CD4-positive, alpha-beta T cell (primary cell): Measurements from ENCODE around the gene SMAD3. TPM values are rescaled to one million over a fixed set of nuclear protein-coding genes. Genes with fewer than 3 reads are reported as not detected.
A peak's percentile ranks its signal among the peaks of the same experiment; 100 is the strongest.

Experiments
- ATAC-seq: fragments of 200-7000 bp; cut with Tn5 transposase; one replicate; pipeline ENCODE4 v1.10.0; 2022; ENCODE audit warnings: mild to moderate bottlenecking; ENCODE audit not compliant: poor library complexity
- CTCF ChIA-PET: fragments of 350-600 bp; sonication (Branson Sonifier 250); formaldehyde crosslinking; loops from one replicate; lab custom pipeline; 2021; ENCODE audit warnings: antibody characterized with exemption, inconsistent platforms; lab: Charles Lee
- POLR2A ChIA-PET: fragments of 350-600 bp; sonication (Branson Sonifier 250); formaldehyde crosslinking; loops from one replicate; lab custom pipeline; 2021; ENCODE audit warnings: antibody characterized with exemption, inconsistent platforms; lab: Charles Lee
- DNase-seq, 14 experiments: peaks; one replicate each; pipeline ENCODE4 v3.0.0-alpha.2; 2013 to 2020; ENCODE audit warnings: mixed read lengths in 2 of 14
- H3K27ac ChIP-seq, 2 donors: one replicate each; pipeline versions ENCODE4 v1.5.1 to v1.7.0; 2013; ENCODE audit warnings: low read length in 2 of 2, low read depth in 1 of 2, mild to moderate bottlenecking in 1 of 2
- H3K27me3 ChIP-seq, 2 experiments: 1 replicate in 1 of 2; 2 replicates in 1 of 2; pipeline versions ENCODE4 v1.6.1 to v1.7.0; 2013; ENCODE audit warnings: low read length in 2 of 2, control low read depth in 1 of 2, mild to moderate bottlenecking in 1 of 2, moderate library complexity in 1 of 2; ENCODE audit not compliant: insufficient read depth in 2 of 2, control insufficient read depth in 1 of 2
- H3K36me3 ChIP-seq: one replicate; pipeline ENCODE4 v1.6.1; 2013; ENCODE audit warnings: low read length, control low read depth; ENCODE audit not compliant: insufficient read depth
- H3K4me1 ChIP-seq: one replicate; pipeline ENCODE4 v1.6.1; 2013; ENCODE audit warnings: low read length, control low read depth; ENCODE audit not compliant: insufficient read depth
- H3K4me3 ChIP-seq: one replicate; pipeline ENCODE4 v1.5.1; 2013; ENCODE audit warnings: mild to moderate bottlenecking, low read length, moderate library complexity
- H3K9me3 ChIP-seq, 2 experiments: 1 replicate in 1 of 2; 2 replicates in 1 of 2; pipeline versions ENCODE4 v1.6.1 to v1.7.0; 2013; ENCODE audit warnings: low read length in 2 of 2, mild to moderate bottlenecking in 2 of 2, control low read depth in 1 of 2, moderate library complexity in 1 of 2; ENCODE audit not compliant: control insufficient read depth in 1 of 2, insufficient read depth in 1 of 2
- H3K27ac Mint-ChIP-seq: one replicate; pipeline ENCODE4 v1.8.0; 2020; ENCODE audit warnings: mixed read lengths
- H3K27me3 Mint-ChIP-seq: one replicate; pipeline ENCODE4 v1.8.0; 2021; ENCODE audit warnings: mixed read lengths
- H3K36me3 Mint-ChIP-seq: one replicate; pipeline ENCODE4 v1.8.0; 2021; ENCODE audit warnings: low read depth, mixed read lengths
- H3K4me1 Mint-ChIP-seq: one replicate; pipeline ENCODE4 v1.8.0; 2021; ENCODE audit warnings: low read depth, mixed read lengths
- H3K4me3 Mint-ChIP-seq: one replicate; pipeline ENCODE4 v1.8.0; 2020; ENCODE audit warnings: mild to moderate bottlenecking, mixed read lengths
- H3K9me3 Mint-ChIP-seq: one replicate; pipeline ENCODE4 v1.8.0; 2020; ENCODE audit warnings: mixed read lengths
- intact Hi-C, 2 experiments: fragments of 100-400 bp; cut with DNase I in 1 of 2; cut with micrococcal nuclease in 1 of 2; formaldehyde crosslinking; loops; one replicate each; pipeline versions ENCODE4 v1.15.1 to v1.9.0; 2023 to 2025; cut with DNase I, micrococcal nuclease
- total RNA-seq, 174 experiments: library from RNA in 2 of 174; stranded (reverse) in 2 of 174; gene quantifications; one replicate each; pipeline ENCODE4 v1.2.3 and lab custom pipeline; 2021 to 2026
- TF ChIP-seq, protein P1 (sequence below): fragments of 200-600 bp; IDR thresholded peaks from one replicate; pipeline ENCODE4 v1.8.0; 2022; ENCODE audit warnings: antibody characterized with exemption, mild to moderate bottlenecking

The SMAD3 gene
- total RNA-seq, 2 experiments from 2014 or later = 30.0 to 31.0 TPM

DNA sequence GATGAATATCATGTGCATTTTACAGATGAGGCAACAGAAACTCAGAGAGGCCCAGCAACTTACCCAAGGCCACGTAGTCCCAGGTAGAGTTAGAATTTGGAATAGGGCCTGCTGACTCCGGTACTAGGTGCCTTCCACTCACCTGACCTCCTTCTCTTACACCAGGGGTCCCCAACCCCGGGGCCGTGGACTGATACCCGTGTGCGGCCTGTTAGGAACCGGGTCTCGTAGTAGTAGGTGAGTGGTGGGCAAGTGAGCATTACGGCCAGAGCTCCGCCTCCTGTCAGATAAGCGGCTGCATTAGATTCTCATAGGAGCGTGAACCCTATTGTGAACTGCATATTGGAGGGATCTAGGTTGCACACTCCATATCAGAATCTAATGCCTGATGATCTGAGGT, 64.8 kb downstream of the SMAD3 start:
- Mint-ChIP-seq H3K36me3 (no peaks in the 10 kb centered on the region), H3K4me3 (no peak overlapping the region), H3K27me3 (no peaks in the 10 kb centered on the region), H3K27ac (peak overlapping the region; percentile 96), H3K4me1 (peaks cover 82% of the 10 kb centered on the region), H3K9me3 (no peaks in the 10 kb centered on the region)
- no peak for ATAC-seq
- TF ChIP-seq, protein P1, sequence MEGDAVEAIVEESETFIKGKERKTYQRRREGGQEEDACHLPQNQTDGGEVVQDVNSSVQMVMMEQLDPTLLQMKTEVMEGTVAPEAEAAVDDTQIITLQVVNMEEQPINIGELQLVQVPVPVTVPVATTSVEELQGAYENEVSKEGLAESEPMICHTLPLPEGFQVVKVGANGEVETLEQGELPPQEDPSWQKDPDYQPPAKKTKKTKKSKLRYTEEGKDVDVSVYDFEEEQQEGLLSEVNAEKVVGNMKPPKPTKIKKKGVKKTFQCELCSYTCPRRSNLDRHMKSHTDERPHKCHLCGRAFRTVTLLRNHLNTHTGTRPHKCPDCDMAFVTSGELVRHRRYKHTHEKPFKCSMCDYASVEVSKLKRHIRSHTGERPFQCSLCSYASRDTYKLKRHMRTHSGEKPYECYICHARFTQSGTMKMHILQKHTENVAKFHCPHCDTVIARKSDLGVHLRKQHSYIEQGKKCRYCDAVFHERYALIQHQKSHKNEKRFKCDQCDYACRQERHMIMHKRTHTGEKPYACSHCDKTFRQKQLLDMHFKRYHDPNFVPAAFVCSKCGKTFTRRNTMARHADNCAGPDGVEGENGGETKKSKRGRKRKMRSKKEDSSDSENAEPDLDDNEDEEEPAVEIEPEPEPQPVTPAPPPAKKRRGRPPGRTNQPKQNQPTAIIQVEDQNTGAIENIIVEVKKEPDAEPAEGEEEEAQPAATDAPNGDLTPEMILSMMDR = no peak
- no peak for DNase-seq
- Histone ChIP-seq H3K9me3 (no peaks in the 10 kb centered on the region), H3K4me1 (peaks cover 91% of the 10 kb centered on the region), H3K27ac (peak overlapping the region in 1 of 2 donors; percentile 9), H3K36me3 (peaks cover 20% of the 10 kb centered on the region), H3K27me3 (no peaks in the 10 kb centered on the region), H3K4me3 (no peak overlapping the region)
- ChIA-PET CTCF (no interaction called here), POLR2A (interaction anchor here (0.6 to 1.9 kb wide), 4 partner anchors 10 to 1134 kb away, joined by 3 to 11 read pairs (median 4); no protein-coding TSS in a partner anchor)
- intact Hi-C loops = loop anchor here (5.0 kb wide), 2 partner anchors 48 to 63 kb away; partner anchors contain the start of gene SMAD3 (in 2 of the 2)

DNA sequence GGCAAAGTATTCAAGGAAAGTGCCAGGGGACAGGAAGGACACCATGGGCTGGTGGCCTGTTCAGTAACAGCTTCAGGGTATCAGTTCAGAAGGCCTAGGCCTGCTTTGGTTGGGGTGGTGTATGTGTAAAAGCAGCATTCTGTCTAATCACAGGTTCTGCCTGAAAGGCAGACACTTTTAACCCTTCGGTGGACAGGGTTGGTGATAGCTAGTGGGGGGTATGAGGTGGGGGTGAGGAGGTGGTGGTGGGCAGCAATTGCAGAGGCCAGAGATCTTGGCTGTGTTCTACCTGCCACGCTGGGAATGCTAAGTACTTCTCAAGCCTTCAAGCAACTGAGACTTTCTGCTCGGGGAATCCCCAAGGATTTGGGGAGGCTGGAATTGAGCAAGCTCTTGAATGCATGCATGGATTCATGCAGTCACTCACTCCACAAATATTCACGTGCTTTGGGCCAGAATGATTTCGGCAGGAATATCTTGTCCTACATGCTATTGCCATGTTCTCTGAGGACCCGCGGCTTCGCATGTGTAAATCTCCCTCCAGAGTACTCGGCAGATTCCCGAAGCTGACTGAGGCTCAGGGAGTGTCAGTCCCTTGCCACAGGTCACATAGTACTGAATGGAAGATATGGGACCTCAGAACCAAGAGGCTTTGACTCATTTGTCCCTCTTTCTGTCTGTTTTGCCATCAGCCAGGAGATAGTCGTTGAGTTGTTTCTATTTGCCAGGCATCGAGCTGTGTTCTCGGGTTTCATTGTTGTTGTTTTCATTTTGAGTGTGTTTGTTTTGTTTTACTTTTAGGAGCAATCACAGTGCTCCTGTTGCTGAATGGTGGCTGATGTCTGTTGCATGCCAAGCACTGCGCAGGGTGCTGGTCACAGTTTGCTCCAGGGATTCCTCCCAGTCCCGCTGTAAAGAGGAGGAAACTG, 65.5 kb downstream of the SMAD3 start:
- no peak for DNase-seq
- H3K27ac ChIP-seq = peak overlapping the region in 1 of 2 donors; percentile 56
- no peaks in the 10 kb centered on the region for H3K27me3 Mint-ChIP-seq
- H3K4me1 Mint-ChIP-seq = peaks cover 83% of the 10 kb centered on the region
- H3K9me3 Mint-ChIP-seq = no peaks in the 10 kb centered on the region
- H3K36me3 Mint-ChIP-seq = no peaks in the 10 kb centered on the region
- intact Hi-C loops = loop anchor here (5.0 kb wide), 2 partner anchors 49 to 64 kb away; partner anchors contain the start of gene SMAD3 (in 2 of the 2)
- CTCF ChIA-PET = no interaction called here
- no peak overlapping the region for H3K4me3 Mint-ChIP-seq
- no peaks in the 10 kb centered on the region for H3K9me3 ChIP-seq
- peak overlapping the region; percentile 96 for H3K27ac Mint-ChIP-seq
- H3K4me1 ChIP-seq = peaks cover 92% of the 10 kb centered on the region
- no peak for ATAC-seq
- TF ChIP-seq, protein P1 = no peak
- peaks cover 17% of the 10 kb centered on the region for H3K36me3 ChIP-seq
- POLR2A ChIA-PET = interaction anchor here (0.9 to 1.9 kb wide), 7 partner anchors 10 to 64 kb away, joined by 3 to 11 read pairs (median 4); no protein-coding TSS in a partner anchor
- H3K4me3 ChIP-seq = no peak overlapping the region
- H3K27me3 ChIP-seq = no peaks in the 10 kb centered on the region

DNA sequence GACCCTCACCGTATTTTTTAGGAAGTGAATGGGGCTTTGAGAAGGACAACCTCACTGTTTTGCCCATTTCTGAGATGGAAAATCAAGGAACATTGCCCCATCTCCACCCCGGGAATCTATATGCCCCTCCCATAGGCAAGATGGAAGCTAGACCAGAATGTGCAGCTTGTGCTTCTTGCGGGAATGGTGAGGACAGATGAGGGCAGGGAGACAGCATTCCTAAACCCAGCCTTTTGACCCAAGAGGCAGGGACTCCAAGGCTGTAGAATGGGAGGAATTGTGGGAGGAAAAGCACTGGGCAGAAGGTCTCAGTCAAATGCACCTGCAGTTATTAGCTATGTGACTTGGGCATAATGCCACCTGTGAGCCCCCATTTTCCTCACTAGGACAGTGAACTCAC, 66.9 kb downstream of the SMAD3 start:
- Histone ChIP-seq H3K27me3 (no peaks in the 10 kb centered on the region), H3K9me3 (no peaks in the 10 kb centered on the region), H3K36me3 (peaks cover 4% of the 10 kb centered on the region), H3K27ac (peak overlapping the region; percentile 1 to 56), H3K4me1 (peaks cover 91% of the 10 kb centered on the region), H3K4me3 (no peak overlapping the region)
- DNase-seq (no peak), ATAC-seq (no peak)
- ChIA-PET POLR2A (interaction anchor here (1.0 to 1.3 kb wide), 3 partner anchors 11 to 66 kb away, joined by 3 to 6 read pairs (median 5); no protein-coding TSS in a partner anchor), CTCF (no interaction called here)
- intact Hi-C loops = loop anchor here (5.0 kb wide), 2 partner anchors 50 to 65 kb away; partner anchors contain the start of gene SMAD3 (in 2 of the 2)
- H3K4me3 Mint-ChIP-seq = no peak overlapping the region
- H3K4me1 Mint-ChIP-seq = peaks cover 83% of the 10 kb centered on the region
- peak overlapping the region; percentile 96 for H3K27ac Mint-ChIP-seq
- no peaks in the 10 kb centered on the region for H3K36me3 Mint-ChIP-seq
- TF ChIP-seq, protein P1 = no peak
- H3K27me3 Mint-ChIP-seq = no peaks in the 10 kb centered on the region
- H3K9me3 Mint-ChIP-seq = no peaks in the 10 kb centered on the region
